Fibroblast of upper back skin (primary cell): ENCODE data around the gene HELZ.
"Not testable (repeated sequence)": the region's sequence is repeated elsewhere in the genome, so short reads cannot be mapped to it uniquely, and the experiment has no call there.

Source experiments
- DNase-seq: peaks from one replicate; pipeline ENCODE4 v3.0.0-alpha.2; 2013

The HELZ gene, protein sequence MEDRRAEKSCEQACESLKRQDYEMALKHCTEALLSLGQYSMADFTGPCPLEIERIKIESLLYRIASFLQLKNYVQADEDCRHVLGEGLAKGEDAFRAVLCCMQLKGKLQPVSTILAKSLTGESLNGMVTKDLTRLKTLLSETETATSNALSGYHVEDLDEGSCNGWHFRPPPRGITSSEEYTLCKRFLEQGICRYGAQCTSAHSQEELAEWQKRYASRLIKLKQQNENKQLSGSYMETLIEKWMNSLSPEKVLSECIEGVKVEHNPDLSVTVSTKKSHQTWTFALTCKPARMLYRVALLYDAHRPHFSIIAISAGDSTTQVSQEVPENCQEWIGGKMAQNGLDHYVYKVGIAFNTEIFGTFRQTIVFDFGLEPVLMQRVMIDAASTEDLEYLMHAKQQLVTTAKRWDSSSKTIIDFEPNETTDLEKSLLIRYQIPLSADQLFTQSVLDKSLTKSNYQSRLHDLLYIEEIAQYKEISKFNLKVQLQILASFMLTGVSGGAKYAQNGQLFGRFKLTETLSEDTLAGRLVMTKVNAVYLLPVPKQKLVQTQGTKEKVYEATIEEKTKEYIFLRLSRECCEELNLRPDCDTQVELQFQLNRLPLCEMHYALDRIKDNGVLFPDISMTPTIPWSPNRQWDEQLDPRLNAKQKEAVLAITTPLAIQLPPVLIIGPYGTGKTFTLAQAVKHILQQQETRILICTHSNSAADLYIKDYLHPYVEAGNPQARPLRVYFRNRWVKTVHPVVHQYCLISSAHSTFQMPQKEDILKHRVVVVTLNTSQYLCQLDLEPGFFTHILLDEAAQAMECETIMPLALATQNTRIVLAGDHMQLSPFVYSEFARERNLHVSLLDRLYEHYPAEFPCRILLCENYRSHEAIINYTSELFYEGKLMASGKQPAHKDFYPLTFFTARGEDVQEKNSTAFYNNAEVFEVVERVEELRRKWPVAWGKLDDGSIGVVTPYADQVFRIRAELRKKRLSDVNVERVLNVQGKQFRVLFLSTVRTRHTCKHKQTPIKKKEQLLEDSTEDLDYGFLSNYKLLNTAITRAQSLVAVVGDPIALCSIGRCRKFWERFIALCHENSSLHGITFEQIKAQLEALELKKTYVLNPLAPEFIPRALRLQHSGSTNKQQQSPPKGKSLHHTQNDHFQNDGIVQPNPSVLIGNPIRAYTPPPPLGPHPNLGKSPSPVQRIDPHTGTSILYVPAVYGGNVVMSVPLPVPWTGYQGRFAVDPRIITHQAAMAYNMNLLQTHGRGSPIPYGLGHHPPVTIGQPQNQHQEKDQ (N-terminal part only)

DNA sequence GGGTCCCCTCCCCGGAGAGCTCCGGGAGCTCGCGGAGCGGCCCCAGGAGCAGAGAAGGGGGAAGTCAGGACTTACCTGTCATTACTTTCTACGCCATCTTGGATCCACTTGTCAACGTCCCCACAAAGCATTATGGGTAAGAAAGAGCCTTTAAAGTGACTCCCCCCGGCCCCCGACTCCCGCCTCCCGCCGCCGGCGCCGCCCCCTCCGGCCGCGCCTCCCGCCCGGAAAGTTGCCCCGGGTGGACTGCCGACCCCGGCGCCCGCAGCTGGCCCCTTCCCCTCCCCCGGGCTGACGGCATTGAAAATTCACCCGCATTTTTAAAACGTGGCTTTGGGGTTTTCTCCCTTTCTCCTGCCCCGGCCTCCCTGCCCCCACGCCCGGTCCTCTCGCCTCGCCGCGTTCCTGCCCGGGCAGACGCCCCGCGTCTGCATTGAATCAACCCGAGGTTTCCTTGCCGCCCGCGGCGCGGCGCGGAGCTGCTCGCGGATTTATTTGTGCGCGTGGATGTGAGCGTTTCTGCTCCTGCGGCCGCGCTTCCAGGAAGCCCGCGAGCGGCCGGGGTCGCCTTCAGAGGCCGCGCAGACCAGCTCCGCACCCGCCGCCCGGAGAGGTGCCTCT is at the start of gene HELZ:
TSS of gene HELZ (minus strand) at position 124 of the 621 bp plus-strand sequence. CDS start 26,392 bp downstream, outside the sequence.
- peak; percentile 82 for DNase-seq

DNA sequence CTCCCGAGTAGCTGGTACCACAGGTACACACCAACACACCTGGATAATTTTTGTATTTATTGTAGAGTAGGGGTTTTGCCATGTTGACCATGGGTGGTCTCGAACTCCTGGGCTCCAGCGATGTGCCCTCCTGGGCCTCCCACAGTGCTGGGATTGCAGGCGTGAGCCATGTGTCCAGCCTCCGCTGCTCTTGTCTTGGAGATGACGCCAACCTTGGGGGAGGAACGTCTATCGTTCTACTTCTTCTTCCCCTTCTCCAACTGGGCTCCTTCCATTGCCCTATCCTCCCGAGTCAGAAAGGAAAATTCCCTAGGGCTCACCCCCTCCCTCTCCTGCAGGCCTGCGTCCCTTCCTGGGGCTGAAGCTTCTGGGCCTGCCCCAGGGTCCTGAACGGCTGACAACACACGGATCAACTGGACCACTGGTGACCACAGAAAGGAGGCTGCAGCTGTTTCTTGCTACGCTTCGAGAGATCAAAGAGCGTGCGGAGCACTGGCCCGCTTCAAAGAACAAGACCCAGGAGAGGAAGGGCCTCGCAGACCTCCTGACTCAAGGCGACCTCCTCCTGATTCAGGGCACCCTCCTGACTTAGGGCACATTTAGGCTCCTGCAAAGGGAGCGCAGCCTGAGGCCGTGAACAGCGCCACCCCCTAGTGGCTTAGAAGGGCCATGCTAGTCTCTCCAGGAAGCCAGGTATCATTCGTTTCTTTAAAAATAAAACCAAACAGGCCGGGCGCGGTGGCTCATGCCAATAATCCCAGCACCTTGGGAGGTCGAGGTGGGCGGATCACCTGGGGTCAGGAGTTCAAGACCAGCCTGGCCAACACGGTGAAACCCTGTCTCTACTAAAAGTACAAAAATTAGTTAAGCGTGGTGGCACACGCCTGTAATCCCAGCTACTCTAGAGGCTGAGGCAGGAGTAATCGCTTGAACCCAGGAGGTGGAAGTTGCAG is 48.5 kb upstream of the HELZ start:
- peak; percentile 53 for DNase-seq

DNA sequence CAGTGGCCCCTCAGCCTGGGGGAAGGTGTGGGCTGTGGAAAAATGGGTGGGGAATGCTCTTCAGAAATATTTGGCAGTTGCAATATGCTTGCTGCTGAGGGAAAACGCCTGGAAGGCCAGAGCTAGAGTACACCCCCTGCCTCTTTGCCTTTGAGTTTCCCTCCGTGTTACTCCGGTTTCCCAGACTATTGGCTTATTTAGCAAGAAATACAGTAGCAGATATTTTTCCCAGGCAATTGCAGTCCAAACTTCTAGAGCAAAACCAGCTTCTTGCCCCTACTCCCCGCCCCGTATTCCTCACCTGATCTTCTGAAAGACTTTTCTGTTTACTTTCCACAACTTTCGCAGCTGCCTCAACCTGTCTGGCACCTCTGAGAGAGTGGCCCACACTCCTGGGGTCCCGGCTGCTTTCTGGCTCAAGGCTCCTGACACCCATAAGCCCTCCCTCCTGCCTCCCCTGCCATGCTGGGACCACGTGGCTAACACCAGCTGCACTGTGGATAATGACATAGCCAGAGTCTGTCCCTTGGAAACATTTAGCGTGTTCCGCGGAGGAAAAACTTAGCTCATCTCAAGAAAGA is 45.8 kb upstream of the HELZ start:
- no peak for DNase-seq

DNA sequence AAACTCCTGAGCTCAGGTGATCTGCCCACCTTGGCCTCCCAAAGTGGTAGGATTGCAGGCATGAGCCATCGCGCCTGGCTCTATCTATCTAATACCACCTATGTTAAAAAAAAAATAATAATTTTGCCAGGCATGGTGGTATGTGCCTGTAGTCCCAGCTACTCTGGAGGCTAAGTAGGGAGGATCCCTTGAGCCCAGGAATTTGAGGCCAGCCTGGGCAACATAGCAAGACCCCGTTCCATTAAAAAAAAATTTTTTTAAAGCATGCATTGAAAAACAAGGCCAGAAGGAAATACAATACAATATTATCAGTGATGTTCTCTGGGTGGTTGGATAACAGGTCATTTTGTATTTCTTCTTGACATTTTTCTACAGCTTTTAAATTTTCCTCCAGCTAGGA is 45.2 kb upstream of the HELZ start:
- no peak for DNase-seq

DNA sequence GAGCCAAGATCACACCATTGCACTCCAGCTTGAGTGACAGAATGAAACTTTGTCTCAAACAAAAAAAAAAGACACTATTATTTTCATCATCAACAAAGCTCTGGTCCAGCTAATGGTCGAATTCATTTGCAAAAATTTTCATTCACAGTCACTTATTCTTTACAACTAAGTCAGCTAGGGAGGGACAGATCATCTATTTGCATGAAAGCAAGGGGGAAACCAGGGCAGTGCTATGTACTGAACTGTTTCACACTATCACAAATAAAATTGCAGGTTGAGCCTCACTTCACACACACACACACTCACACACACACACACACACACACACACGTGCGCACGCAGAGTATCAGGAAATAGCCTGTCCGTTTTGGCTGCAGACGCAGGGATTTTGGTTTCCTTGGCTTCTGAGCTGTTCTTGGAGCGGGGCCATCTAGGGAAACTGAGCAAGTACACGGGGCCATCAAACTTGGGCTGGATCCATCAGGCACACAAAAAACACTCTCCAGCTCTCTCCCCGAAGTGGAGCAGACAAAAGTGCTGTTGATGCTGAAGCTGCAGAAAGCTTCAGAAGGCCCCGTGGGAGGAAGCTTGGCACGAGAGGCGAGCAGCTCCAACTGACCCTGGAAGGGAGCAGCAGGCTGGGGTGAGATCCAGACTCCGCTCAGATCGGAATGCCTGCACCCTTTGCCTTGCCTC is 44.3 kb upstream of the HELZ start:
- peak; percentile 68 for DNase-seq

DNA sequence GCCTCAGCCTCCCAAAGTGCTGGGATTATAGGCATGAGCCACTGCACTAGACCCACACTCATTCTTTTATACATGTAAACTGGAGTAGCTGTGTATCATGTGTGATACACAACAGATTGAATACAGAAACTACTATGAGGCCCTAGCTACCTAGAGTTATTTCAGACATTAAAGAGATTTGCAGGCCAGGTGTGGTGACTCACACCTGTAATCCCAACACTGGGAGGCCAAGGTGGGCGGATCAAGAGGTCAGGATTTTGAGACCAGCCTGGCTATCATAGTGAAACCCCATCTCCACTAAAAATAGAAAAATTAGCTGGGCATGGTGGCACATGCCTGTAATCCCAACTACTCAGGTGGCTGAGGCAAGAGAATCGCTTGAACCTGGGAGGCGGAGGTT is 41.8 kb upstream of the HELZ start:
- DNase-seq = not testable (repeated sequence)

DNA sequence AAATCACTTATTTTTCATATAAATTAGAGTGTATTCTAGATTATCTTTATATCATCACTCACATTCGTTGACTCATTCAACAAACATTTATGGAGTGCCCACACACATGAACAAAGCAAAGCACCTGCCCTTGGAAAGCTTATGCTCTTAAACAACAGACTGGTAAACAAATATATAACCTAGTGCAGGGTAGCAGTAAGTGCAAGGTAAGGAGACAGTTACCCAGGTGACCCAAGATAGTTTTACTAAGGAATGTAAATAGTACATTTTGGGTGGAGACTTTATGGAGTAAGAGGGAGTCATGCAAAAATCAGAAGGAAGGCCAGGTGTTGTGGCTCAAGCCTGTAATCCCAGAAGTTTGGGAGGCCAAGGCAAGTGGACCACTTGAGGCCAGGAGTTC is 40.4 kb upstream of the HELZ start:
- no peak for DNase-seq

DNA sequence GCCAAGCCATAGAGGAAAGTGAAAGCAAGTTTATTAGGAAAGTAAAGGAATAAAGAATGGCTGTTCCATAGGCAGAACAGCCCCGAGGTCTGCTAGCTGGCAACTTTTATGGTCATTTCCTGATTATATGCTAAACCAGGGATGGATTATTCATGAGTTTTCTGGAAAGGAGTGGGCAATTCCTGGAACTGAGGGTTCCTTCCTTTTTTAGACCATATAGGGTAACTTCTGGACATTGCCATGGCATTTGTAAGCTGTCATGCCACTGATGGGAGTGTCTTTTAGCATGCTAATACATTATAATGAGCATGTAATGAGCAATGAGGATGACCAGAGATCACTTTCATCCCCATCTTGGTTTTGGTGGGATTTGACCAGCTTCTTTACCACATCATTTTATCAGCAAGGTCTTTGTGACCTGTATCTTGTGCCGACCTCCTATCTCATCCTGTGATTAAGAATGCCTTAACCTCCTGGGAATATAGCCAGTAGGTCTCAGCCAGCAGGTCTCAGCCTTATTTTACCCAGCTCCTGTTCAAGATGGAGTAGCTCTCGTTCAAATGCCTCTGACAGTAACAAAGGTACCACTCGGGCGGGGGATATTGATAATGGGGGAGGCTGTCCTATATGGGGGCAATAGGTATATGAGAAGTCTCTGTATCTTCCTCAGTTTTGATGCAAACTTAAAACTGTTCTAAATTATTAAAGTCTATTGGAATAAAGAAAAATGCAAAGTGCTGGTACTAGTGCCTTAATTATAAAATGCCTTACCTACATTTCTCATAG is 38.9 kb upstream of the HELZ start:
- DNase-seq = no peak

DNA sequence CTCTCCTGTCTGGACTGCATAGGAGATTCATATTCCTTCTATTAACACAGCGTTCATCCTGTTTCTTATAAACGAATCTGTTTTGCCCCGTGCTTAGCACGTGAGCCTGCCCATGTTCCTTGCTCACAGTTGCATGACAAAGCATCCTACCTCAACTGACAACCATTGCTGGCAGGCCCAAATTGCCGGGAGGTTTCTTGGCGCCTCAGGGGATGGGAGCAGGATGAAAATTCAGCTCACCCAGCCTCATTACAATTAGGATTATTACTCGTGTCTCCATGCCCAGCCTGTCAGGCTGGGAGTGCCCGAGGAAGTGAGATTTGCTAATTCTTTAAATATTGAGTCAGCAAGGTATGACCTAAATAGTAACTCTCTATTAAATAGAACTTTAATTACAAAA is 36.7 kb upstream of the HELZ start:
- no peak for DNase-seq

DNA sequence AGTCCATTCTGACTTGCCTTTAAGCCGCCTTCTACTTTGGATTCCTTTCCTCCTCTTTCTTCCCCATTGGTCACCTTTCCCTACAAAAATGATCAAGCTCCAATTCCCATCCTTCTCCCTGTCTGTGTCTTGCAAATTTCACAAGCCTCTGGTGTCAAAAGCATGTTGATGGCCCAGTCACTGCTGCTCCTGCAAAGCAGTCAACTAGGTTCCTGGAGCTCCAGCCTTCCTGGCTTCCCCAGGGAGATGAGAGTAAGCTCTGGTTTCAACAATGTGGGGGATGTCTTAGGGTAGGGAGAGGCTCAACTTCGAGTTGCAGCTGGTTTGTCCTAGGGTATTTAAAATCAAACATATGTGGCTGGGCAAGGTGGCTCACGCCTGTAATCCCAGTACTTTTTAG is 36.1 kb upstream of the HELZ start:
- DNase-seq = no peak

DNA sequence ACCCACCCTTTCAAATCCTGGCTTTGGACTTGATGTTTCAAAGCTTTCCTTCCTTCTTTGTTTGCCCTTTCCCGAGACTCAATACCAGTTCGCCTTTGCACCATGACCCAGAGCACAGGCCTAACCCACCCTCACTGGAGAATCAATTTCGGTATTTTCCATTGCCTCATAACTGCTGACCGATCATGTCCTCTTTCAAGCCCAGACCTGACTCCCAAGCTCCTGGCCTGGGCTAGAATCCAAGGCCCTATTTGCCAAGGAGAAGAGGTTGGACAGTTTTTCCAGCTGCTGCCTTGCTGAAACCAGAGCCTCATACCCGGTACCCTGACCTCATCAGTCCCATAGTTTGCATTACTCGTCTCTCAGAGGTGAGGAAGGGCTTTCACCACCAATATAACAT is 35.3 kb upstream of the HELZ start:
- peak; percentile 35 for DNase-seq

DNA sequence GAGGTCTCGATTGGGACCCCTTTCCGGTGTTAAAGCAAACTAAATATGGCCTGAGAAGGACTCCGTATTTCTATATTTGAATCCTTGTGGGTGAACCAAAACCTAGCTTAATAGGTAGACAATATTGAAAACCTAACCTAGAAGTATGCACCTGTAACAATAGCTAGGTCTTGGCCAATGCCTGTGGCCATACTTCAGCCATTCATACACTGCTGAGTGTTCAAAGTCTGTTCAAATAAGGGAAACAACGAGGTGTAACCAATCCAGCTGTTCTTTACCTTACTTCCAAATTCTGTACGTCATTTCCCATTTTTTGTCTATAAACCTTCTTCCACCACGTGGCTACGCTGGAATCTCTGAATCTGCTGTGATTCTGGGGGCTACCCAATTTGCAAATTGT is 34.1 kb upstream of the HELZ start:
- DNase-seq = no peak

DNA sequence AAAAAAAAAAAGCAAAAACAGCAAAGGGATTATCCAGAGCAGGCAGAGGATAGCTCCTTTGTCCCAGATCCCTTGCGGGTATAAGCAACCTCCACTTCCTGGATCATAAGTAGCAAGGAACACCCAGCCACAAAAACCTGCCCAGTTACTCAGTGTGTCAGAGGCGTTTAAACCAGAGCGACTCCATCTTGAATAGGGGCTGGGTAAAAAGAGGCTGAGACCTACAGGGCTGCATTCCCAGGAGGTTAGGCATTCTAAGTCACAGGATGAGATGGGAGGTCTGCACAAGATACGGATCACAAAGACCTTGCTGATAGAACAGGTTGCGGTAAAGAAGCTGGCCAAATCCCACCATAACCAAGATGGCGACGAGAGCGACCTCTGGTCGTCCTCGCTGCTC is 33.4 kb upstream of the HELZ start:
- DNase-seq = no peak

DNA sequence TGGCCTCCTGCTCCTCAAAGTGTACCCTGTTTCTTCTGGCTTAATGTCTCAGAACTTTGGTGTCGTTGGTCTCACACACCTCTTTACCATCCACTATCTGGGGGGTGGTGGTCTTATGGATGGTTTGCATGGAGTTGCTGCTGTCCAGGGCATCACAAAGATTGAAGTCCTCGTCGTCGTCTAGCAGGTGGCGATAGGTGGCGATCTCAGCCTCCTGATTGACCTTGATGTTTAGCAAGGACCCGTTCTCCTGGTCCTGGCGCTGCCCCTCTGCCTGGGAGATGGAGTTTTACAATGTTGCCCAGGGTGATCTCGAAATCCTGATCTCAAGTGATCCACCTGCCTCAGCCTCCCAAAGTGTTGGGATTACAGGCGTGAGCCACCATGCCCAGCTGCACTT is 31.1 kb upstream of the HELZ start:
- DNase-seq = no peak

DNA sequence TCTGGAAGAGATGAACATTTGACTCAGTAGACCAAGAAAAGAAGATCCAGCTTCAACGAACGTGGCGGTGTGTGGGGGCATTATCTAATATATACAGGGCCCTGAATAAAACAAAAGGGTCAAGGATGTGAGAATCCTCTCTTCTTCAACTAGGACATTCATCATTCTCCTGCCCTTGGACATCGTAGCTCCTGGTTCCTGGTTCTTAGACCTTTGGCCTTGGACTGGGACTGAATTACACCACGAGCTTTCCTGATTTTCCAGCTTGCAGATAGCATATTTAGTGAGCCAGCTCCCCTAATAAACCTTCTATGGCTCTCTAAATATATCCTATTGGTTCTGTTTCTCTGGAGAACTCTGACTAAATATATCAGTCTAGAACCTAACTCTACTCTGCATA is 29.5 kb upstream of the HELZ start:
- no peak for DNase-seq

DNA sequence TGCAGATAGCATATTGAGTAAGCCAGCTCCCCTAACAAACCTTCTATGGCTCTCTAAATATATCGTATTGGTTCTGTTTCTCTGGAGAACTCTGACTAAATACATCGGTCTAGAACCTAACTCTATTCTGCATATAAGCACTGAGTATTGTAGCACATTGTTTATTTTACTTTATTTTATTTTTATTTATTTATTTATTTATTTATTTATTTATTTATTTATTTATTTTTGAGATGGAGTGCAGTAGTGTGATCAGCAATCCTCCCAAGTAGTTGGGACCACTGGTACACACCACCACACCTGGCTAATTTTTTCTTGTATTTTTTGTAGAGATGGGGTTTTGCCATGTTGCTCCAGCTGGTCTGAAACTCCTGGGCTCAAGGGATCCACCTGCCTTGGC is 28.9 kb upstream of the HELZ start:
- DNase-seq = no peak

DNA sequence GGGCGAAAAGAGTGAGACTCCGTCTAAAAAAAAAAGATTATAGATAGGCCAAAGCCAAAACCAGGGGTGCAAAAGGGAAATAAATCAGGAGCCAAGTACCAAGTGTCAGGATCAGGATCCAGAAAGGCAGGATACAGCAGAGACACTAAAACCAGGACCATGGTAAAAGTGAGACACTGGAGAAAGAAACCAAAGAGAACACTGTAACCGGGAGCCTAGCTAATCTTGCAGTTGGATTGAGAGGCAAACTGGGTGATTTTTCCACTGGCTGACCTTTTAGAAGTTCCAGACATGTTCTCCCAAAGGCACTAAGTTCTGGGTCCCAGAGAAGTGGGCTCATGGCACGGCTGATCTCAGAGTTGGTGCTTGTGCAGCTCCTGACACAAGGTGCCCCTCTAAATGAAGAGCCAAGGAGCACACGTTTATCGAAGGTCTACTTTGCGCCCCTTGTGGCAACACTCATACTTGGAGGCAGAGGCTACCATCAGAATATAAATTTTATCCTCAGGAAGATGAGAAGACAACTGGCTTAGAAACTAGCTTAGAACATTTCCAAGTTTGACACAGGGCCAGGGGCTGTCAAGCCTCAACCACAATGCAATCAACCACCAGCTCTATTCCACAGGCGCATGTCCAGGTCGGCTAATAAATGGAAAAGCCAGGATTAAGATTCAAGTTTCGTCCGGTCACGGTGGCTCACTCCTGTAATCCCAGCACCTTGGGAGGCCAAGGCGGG is 27.5 kb upstream of the HELZ start:
- DNase-seq = peak; percentile 17

DNA sequence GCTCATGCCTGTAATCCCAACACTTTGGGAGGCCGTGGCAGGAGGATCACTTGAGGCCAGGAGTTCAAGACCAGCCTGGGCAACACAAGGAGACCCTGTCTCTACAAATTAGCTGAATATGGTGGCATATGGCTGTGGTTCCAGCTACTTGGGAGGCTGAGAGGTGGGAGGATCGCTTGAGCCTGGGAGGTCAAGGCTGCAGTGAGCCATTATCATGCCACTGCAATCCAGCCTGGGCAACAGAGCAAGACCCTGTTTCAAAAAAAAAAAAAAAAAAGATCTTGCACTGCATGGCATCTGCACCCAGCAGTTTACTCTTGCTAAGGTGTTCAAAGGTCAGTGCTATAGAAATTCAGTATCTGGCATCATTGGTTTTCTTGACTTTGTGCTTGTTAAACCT is 26.2 kb upstream of the HELZ start:
- not testable (repeated sequence) for DNase-seq

DNA sequence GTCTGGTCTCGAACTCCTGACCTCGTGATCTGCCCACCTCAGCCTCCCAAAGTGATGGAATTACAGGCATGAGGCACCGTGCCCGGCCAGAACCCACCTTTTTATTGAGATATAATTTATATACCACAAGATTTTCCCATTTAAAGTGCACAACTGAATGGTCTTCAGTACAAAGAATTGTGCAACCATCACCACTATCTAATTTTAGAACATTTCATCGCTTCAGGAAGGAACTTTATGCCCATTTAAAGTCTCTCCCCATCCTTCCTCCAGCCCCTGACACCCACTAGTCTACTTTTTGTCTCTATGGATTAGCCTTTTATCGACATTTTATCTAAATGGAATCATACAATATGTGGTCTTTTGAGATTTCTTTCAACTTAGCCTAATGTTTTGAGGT is 25.4 kb upstream of the HELZ start:
- no peak for DNase-seq
